PC-9 (cell line): ENCODE results near the gene ADAMTSL3. TPM values are rescaled to one million over a fixed set of nuclear protein-coding genes. Genes with fewer than 3 reads are reported as not detected.

ENCODE experiments used
- BruUV-seq: library from RNA; stranded (reverse); fragments of 400-500 nt; replicated peaks from 2 replicates; lab custom pipeline; 2021; lab: Mats Ljungman, UMichigan
- CTCF ChIA-PET: fragments of 300-600 bp; sonication (Branson Sonifier 250); formaldehyde crosslinking; loops from one replicate; lab custom pipeline; 2022; ENCODE audit warnings: antibody characterized with exemption; lab: Charles Lee
- POLR2A ChIA-PET: fragments of 300-600 bp; sonication (Branson Sonifier 250); formaldehyde crosslinking; loops from one replicate; lab custom pipeline; 2022; ENCODE audit warnings: antibody characterized with exemption; ENCODE audit not compliant: unreplicated experiment; lab: Charles Lee
- DNase-seq, 2 experiments: peaks; one replicate each; pipeline versions ENCODE4 v3.0.0 to v3.0.0-alpha.2; 2015 to 2022; ENCODE audit warnings: mixed read lengths in 1 of 2
- H2AFZ ChIP-seq: fragments of 200-600 bp; sonication (generic); 2 replicates; pipeline ENCODE4 v1.8.1; 2017; ENCODE audit warnings: antibody characterized with exemption
- H3F3A ChIP-seq: fragments of 200-600 bp; sonication (generic); 2 replicates; pipeline ENCODE4 v1.8.1; 2017; ENCODE audit warnings: antibody characterized with exemption, mild to moderate bottlenecking, low read depth; ENCODE audit not compliant: insufficient read depth
- H3K27ac ChIP-seq: fragments of 200-600 bp; sonication (generic); 2 replicates; pipeline ENCODE4 v1.6.1; 2016; ENCODE audit warnings: mixed run types
- H3K27me3 ChIP-seq: fragments of 200-600 bp; sonication (generic); 2 replicates; pipeline ENCODE4 v1.6.1; 2016; ENCODE audit warnings: low read depth, mixed run types; ENCODE audit not compliant: insufficient read depth
- H3K36me3 ChIP-seq: fragments of 200-600 bp; sonication (generic); 2 replicates; pipeline ENCODE4 v1.6.1; 2016; ENCODE audit warnings: low read depth, mixed run types
- H3K4me1 ChIP-seq: fragments of 200-600 bp; sonication (generic); replicated peaks from 2 replicates; pipeline ENCODE4 v1.6.1; 2016; ENCODE audit warnings: mixed run types; ENCODE audit not compliant: insufficient read depth
- H3K4me2 ChIP-seq: fragments of 200-600 bp; sonication (generic); 2 replicates; pipeline ENCODE4 v1.6.1; 2017; ENCODE audit warnings: mixed run types
- H3K4me3 ChIP-seq: fragments of 200-600 bp; sonication (generic); 2 replicates; pipeline ENCODE4 v1.6.1; 2016; ENCODE audit warnings: mixed run types
- H3K79me2 ChIP-seq: fragments of 200-600 bp; sonication (generic); 2 replicates; pipeline ENCODE4 v1.6.1; 2017; ENCODE audit warnings: low read depth, mixed run types
- H3K9me2 ChIP-seq: fragments of 200-600 bp; sonication (generic); 2 replicates; pipeline ENCODE4 v1.8.1; 2017; ENCODE audit warnings: mild to moderate bottlenecking; ENCODE audit not compliant: insufficient read depth
- H3K9me3 ChIP-seq: fragments of 200-600 bp; sonication (generic); 2 replicates; pipeline ENCODE4 v1.8.1; 2016; ENCODE audit warnings: low read depth; ENCODE audit not compliant: insufficient read depth
- H4K20me1 ChIP-seq: fragments of 200-600 bp; sonication (generic); 2 replicates; pipeline ENCODE4 v1.8.1; 2017; ENCODE audit not compliant: insufficient read depth
- EZH2 ChIP-seq: fragments of 200-600 bp; sonication (generic); IDR thresholded peaks from 2 replicates; pipeline ENCODE4 v1.8.0; 2017; ENCODE audit warnings: antibody characterized with exemption, low read depth
- intact Hi-C: fragments of 100-400 bp; cut with micrococcal nuclease; formaldehyde crosslinking; loops from one replicate; pipeline ENCODE4 v1.10.0; 2022; ENCODE audit not compliant: unreplicated experiment
- total RNA-seq: library from RNA; stranded (reverse); gene quantifications from 2 replicates; pipeline ENCODE4 v1.2.3, GENCODE V29; 2021
- TF ChIP-seq, protein P1 (sequence below): fragments of 200-600 bp; sonication (generic); conservative IDR thresholded peaks from 2 replicates; pipeline ENCODE4 v1.6.1; 2017; ENCODE audit warnings: mixed run types, antibody characterized with exemption, mild to moderate bottlenecking, moderate library complexity

Gene ADAMTSL3
- total RNA-seq, 1 experiment from 2014 or later: 5.0 TPM

DNA sequence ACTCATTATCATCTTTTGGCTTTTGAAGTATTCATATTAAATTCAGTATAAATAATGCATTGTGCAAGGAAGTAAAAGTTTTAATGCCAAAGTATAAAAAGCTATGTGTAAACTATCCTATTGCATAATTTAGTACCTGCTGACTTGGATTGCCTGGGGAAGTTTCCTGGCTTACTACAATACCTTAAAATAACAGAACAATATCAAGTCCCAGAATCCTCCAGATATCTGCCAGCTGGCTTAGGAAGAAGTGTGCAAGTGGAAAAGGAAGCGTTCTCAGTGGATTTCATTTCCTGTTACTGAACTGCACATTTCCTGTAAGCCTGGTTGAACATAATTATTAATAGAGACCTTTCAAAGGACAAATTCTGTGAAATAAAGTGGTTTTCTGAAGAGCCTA is 236.7 kb downstream of the ADAMTSL3 start:
- ChIA-PET POLR2A (no interaction called here), CTCF (no interaction called here)
- H3K36me3 ChIP-seq: no peaks in the 10 kb centered on the region
- intact Hi-C loops: no loop called here
- 0 out of 2 replicates have a peak, but pooled peaks cover 3% of the 10 kb centered on the region for H3K27me3 ChIP-seq
- H3K4me1 ChIP-seq: no peaks in the 10 kb centered on the region
- no peak overlapping the region for H3K27ac ChIP-seq
- H3K9me3 ChIP-seq: no peaks in the 10 kb centered on the region
- no peak overlapping the region for H3K4me3 ChIP-seq
- TF ChIP-seq, protein P1, sequence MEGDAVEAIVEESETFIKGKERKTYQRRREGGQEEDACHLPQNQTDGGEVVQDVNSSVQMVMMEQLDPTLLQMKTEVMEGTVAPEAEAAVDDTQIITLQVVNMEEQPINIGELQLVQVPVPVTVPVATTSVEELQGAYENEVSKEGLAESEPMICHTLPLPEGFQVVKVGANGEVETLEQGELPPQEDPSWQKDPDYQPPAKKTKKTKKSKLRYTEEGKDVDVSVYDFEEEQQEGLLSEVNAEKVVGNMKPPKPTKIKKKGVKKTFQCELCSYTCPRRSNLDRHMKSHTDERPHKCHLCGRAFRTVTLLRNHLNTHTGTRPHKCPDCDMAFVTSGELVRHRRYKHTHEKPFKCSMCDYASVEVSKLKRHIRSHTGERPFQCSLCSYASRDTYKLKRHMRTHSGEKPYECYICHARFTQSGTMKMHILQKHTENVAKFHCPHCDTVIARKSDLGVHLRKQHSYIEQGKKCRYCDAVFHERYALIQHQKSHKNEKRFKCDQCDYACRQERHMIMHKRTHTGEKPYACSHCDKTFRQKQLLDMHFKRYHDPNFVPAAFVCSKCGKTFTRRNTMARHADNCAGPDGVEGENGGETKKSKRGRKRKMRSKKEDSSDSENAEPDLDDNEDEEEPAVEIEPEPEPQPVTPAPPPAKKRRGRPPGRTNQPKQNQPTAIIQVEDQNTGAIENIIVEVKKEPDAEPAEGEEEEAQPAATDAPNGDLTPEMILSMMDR: no peak
- no peak for TF ChIP-seq EZH2
- H2AFZ ChIP-seq: no peak overlapping the region
- BruUV-seq: no TSS peak
- H3K79me2 ChIP-seq: no peaks in the 10 kb centered on the region
- no peaks in the 10 kb centered on the region for H3F3A ChIP-seq
- no peak for DNase-seq
- H3K4me2 ChIP-seq: no peak overlapping the region
- H4K20me1 ChIP-seq: no peaks in the 10 kb centered on the region
- no peaks in the 10 kb centered on the region for H3K9me2 ChIP-seq

DNA sequence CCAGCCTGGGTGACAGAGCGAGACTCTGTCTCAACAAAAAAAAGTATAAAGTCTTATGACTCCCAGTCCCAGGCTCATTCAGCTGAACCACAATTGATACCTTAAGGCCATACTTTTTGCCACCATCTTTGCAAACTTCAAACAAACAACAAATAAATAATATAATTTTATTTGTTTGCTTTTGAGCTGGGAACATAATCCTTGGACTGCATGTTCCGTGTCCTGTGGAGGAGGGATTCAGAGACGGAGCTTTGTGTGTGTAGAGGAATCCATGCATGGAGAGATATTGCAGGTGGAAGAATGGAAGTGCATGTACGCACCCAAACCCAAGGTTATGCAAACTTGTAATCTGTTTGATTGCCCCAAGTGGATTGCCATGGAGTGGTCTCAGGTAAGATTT is 238.6 kb downstream of the ADAMTSL3 start:
- CTCF ChIA-PET: no interaction called here
- Histone ChIP-seq H3K4me3 (no peak overlapping the region), H3K4me2 (no peak overlapping the region), H3K36me3 (no peaks in the 10 kb centered on the region), H3K9me3 (no peaks in the 10 kb centered on the region), H3K9me2 (no peaks in the 10 kb centered on the region), H3K27me3 (0 out of 2 replicates have a peak, but pooled peaks cover 3% of the 10 kb centered on the region), H3K27ac (no peak overlapping the region), H4K20me1 (no peaks in the 10 kb centered on the region), H2AFZ (no peak overlapping the region), H3K4me1 (no peaks in the 10 kb centered on the region), H3F3A (no peaks in the 10 kb centered on the region), H3K79me2 (no peaks in the 10 kb centered on the region)
- POLR2A ChIA-PET: no interaction called here
- intact Hi-C loops: no loop called here
- no TSS peak for BruUV-seq
- DNase-seq: no peak
- TF ChIP-seq EZH2: no peak
- TF ChIP-seq, protein P1: no peak

DNA sequence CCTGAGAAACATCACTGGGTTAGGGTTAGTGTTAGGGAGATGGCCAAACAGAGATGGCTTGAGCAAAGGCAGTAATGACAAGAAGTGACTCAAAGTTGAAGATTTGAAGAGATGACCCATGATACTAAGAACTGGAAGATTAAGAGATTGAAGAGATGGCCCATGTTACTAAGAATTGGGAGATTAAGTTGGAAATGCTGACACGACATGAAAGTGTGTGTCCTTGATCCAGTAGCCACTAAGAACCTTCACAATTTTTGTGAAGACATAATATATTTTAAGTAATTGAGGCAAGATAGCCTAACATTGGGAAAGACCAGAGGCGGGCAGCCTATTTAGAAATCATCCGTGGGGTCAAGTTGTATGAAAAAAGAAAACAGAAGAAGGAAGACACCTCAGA is 239.4 kb downstream of the ADAMTSL3 start:
- ChIA-PET POLR2A (no interaction called here), CTCF (no interaction called here)
- Histone ChIP-seq H3K9me3 (no peaks in the 10 kb centered on the region), H3K27ac (no peak overlapping the region), H3K4me1 (no peaks in the 10 kb centered on the region), H3F3A (no peaks in the 10 kb centered on the region), H2AFZ (no peak overlapping the region), H3K4me2 (no peak overlapping the region), H3K27me3 (0 out of 2 replicates have a peak, but pooled peaks cover 3% of the 10 kb centered on the region), H3K9me2 (no peaks in the 10 kb centered on the region), H4K20me1 (no peaks in the 10 kb centered on the region), H3K79me2 (no peaks in the 10 kb centered on the region), H3K36me3 (no peaks in the 10 kb centered on the region), H3K4me3 (no peak overlapping the region)
- no peak for DNase-seq
- BruUV-seq: no TSS peak
- intact Hi-C loops: no loop called here
- no peak for TF ChIP-seq EZH2
- TF ChIP-seq, protein P1: no peak
